IPS DF 4.7 (cell line): ENCODE measurements around the gene ITPRID1.
"Not testable (repeated sequence)": the region's sequence is repeated elsewhere in the genome, so short reads cannot be mapped to it uniquely, and the experiment has no call there.

Source experiments
- DNase-seq: peaks from one replicate; pipeline ENCODE4 v3.0.0-alpha.2; 2013; ENCODE audit warnings: low spot score; ENCODE audit errors: extremely low read depth

The ITPRID1 gene

GRCh38 chr7:31513790-31514189, at the start of gene ITPRID1:
ITPRID1 (plus strand) TSS chr7:31514090; CDS start chr7:31553025, 38,935 bp downstream.
- DNase-seq: no peak

GRCh38 chr7:31464601-31465000, 49.3 kb upstream of the ITPRID1 start:
- no peak for DNase-seq

- DNase-seq: no peak
Observed at GRCh38 chr7:31465285-31465684, 48.6 kb upstream of the ITPRID1 start.

DNA sequence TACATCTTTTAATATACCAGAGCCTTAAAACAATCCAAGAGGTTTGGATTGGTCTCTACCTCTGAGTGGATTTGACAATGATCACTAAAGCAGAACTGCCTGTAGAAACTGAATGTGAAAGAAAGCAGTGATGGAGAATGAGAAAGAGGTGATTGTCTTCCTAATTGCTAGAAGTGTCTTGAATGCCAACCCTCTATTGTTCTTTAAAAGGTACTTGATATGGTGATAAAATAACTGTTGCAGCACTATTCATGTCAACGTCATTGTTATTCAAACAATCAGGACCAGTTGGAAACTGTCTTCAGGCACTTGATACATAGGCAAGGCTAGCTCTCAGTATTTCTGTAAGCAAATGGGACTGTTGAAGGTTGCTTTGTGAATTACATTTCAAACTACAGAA, 47.9 kb upstream of the ITPRID1 start:
- peak; percentile 78 for DNase-seq

- not testable (repeated sequence) for DNase-seq
Observed at GRCh38 chr7:31470883-31471282, 43.0 kb upstream of the ITPRID1 start.

- DNase-seq: no peak
Observed at GRCh38 chr7:31475368-31475767, 38.5 kb upstream of the ITPRID1 start.

GRCh38 chr7:31476073-31476745, 37.7 kb upstream of the ITPRID1 start:
- no peak for DNase-seq

GRCh38 chr7:31476941-31477677, 36.8 kb upstream of the ITPRID1 start:
- DNase-seq: no peak

DNA sequence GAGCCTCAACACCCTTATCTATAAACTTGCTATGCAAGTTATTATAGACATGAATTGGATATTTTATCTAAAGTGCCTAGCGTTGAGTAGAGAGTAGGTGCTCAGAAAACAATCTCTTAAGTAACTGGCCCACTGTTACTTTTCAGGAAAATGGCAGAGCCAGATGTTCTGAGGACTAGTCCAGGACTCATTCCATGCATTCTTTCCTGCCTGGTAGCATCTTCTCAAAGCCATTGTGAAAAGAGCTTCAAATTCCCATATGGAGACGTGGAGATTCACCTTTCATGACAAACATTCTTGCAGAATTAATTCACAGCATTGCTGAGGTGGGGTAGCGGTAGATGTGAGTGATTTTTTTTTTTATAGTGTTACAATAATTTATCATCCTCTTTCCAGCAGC, 35.9 kb upstream of the ITPRID1 start:
- no peak for DNase-seq

GRCh38 chr7:31478721-31479120, 35.2 kb upstream of the ITPRID1 start:
- DNase-seq: no peak

DNA sequence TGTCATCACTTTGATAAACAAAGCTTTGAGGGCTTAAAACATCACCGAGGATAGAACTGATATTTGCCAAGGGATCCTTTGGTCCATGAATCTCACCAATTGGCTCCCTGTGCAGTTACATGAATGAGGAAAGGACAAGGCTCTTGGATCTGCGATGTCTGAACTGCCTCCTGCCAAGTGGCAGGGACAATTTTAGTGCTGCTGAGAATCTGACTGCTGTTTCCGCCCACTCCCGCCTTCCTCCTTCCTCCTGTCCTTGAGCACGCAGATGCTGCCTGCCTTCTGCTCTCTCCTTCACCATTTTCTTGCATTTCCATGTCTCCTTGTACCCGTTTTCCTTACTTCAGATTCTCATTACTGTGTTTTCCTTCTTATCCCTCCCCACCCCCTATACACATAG, 26.8 kb upstream of the ITPRID1 start:
- DNase-seq: no peak

DNA sequence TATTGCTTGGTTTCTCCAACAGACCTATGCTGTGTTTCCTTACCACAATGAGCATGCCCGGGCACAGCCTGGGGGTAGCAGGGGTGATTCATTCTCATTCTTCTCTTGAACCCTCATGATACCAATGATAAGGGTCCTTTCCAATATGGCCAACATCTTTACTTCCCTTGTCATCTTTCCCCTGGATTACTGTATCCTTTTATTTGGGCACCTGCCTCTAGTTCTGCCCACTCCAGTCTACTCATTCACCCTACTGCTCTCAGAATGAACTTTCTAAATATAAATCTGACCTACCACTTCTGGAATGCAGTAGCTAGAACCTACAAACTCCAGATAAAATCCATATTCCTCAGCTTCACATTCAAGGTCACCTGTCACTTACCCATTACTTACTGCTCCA, 26.4 kb upstream of the ITPRID1 start:
- no peak for DNase-seq

DNA sequence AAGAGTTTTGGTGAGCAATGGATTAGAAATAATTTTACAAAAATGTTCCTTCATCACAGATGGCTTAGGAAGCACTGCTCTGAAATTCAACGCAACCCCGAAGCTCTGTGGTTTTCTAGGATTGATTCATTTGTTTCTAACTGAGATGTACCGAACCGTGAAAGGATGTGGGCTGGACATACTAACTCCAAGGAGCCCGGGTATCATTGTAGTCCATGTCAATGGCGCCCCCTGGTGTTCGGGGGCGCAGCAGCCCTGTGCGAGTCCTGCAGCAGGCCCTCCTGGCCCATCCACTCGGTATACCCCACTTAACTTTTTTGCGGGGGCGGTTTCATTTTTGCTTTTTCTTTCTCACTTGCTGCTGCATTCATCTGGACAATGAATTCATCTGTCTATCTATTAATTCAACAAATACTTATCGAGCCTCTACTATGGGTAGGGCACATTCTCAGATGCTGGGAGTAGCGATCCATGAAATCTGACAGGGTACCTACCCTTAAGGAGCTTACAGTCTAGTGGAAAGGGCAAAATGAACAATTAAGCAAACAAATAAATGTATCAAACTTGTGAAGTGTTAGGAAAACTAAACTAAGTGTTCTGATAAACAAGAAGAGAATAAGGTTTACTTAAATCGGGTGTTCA, 25.2 kb upstream of the ITPRID1 start:
- DNase-seq: no peak

DNA sequence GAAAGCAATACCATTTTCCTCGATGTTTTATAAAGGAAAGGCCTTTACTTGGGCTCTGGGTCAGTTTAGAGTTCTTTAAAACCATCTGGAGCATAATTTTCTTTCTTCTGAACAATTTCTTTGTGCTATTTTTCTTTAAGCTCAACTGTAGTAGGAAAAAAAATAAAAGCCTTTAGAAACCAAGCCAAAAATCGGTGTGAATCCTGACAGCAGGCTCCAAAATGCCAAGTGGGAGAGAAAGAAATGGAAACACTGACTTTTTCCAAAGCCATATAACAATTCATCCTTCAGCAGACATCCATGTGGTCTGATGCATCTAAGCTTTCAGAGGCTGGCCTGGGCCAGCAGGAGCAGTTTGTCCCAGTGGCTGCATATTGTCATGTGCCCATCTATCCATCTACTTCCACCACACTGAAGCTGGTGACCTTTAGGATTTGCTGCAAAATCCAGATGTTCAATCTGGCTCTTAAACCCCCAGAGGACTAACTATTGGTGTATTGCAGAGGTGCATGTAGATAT, 23.0 kb upstream of the ITPRID1 start:
- no peak for DNase-seq

DNA sequence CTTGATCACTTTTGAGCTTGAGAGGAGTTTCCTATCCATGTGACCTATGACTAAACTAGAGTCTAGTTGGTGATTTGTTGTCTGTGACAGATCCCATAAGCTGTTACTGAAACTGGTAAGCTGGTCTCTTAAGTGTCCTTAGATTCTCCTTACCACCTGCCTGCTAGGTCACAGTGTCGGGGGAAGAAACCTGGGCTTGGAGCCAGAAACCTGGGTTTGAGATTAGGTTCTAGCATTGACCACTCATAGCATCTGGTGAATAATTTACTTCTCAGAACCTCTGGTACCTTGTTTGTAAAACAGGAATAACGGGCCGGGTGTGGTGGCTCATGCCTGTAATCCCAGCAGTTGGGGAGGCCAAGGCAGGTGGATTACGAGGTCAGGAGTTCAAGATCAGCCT, 21.8 kb upstream of the ITPRID1 start:
- DNase-seq: no peak

GRCh38 chr7:31493714-31494181, 20.1 kb upstream of the ITPRID1 start:
- DNase-seq: peak; percentile 68

- DNase-seq: no peak
Observed at GRCh38 chr7:31494421-31494820, 19.5 kb upstream of the ITPRID1 start.

- DNase-seq: no peak
Observed at GRCh38 chr7:31495653-31496052, 18.2 kb upstream of the ITPRID1 start.

DNA sequence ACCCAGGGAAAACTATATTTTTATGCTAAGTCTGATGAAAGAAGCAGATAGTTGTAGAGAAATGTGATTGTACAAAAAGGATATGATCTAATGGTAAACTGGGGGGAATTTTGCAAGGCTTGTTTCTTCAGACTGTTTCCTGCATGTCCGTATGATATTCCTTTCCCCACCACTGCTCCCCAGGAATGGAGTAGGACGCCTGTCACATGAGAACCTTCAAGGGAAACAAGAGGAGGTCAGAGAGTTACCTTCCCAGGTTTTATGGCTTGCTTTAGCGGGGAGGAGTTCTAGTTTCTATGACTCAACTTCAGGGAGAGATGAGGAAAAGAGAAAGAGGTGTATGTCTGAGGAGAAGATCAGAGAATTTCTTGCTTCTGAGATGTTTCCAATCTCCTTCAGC, 16.4 kb upstream of the ITPRID1 start:
- no peak for DNase-seq

GRCh38 chr7:31500656-31501055, 13.2 kb upstream of the ITPRID1 start:
- no peak for DNase-seq

DNA sequence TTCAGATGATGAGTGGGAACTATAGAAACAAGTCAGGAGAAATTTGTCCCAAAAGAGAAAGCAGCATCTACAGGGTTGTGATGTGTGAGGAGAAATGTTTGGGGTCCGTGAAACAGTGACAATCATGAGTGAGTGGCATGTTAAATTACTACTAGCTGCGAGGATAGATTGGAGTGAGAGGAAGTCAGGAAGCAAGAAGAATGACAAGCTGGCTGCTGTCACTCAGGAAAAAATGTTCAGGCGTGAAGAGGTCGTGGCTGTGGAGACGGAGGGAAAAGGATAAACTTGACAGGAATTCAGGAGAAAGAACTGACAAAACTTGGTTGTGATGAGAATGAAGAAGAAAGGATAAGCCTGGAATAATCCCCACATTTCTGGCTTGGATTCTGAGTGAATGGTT, 5.1 kb upstream of the ITPRID1 start:
- no peak for DNase-seq

- DNase-seq: no peak
Observed at GRCh38 chr7:31512166-31512565, 1.7 kb upstream of the ITPRID1 start.
